Fibroblast of mammary gland (primary cell): ENCODE data around the gene ASPG.

Experiments
- DNase-seq: peaks from one replicate; pipeline ENCODE4 v3.0.0-alpha.2; 2010; ENCODE audit warnings: low read depth
- H3K4me3 ChIP-seq: 2 replicates; pipeline ENCODE4 v1.5.1; 2011; ENCODE audit warnings: low read depth, mild to moderate bottlenecking, low read length, moderate library complexity; ENCODE audit not compliant: control insufficient read depth
- TF ChIP-seq, protein P1 (sequence below): conservative IDR thresholded peaks from 2 replicates; pipeline ENCODE4 v1.5.1; 2011; ENCODE audit warnings: low read depth, low read length, inconsistent platforms; ENCODE audit not compliant: control insufficient read depth, insufficient read depth

The ASPG gene

GRCh38 chr14:104149278-104149595 is 63.7 kb downstream of the ASPG start:
- H3K4me3 ChIP-seq, result no peak overlapping the region
- DNase-seq, result no peak
- TF ChIP-seq, protein P1, sequence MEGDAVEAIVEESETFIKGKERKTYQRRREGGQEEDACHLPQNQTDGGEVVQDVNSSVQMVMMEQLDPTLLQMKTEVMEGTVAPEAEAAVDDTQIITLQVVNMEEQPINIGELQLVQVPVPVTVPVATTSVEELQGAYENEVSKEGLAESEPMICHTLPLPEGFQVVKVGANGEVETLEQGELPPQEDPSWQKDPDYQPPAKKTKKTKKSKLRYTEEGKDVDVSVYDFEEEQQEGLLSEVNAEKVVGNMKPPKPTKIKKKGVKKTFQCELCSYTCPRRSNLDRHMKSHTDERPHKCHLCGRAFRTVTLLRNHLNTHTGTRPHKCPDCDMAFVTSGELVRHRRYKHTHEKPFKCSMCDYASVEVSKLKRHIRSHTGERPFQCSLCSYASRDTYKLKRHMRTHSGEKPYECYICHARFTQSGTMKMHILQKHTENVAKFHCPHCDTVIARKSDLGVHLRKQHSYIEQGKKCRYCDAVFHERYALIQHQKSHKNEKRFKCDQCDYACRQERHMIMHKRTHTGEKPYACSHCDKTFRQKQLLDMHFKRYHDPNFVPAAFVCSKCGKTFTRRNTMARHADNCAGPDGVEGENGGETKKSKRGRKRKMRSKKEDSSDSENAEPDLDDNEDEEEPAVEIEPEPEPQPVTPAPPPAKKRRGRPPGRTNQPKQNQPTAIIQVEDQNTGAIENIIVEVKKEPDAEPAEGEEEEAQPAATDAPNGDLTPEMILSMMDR, result no peak

DNA sequence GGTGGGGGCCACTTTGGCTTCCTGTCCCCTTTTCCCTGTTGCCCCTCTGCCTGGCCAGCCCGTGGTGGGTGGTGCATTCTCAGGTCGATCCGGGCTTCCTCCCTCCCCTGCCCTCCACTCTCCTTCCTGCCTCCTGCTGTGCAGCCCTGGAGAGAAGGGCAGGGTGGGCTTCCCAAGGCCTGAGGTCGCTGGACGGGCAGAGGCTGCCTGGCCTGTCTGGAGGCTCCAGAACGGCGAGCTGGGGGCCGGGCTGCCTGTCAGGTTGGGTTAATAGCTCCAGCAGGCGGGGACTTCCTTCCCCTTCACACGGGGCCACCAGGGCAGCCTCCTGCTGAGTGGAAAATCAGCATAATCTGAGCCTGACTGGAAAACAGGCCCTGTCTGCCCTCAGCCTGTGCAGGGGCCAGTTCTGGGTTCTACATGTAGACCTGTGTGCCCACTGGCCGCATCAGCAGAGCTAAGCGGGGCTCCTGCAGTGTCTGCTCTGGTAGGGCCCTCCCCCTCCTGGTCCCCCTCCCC is 64.2 kb downstream of the ASPG start:
- DNase-seq, result no peak
- H3K4me3 ChIP-seq, result no peak overlapping the region
- TF ChIP-seq, protein P1, result no peak

GRCh38 chr14:104150136-104151025 is 64.9 kb downstream of the ASPG start:
- peak; percentile 52 for DNase-seq
- TF ChIP-seq, protein P1, result peak; percentile 29
- no peak overlapping the region for H3K4me3 ChIP-seq

- DNase-seq, result no peak
- TF ChIP-seq, protein P1, result no peak
- no peak overlapping the region for H3K4me3 ChIP-seq
These were observed 65.5 kb downstream of the ASPG start for GRCh38 chr14:104151026-104151381.

GRCh38 chr14:104151566-104152245 is 66.2 kb downstream of the ASPG start:
- DNase-seq, result no peak
- TF ChIP-seq, protein P1, result no peak
- no peak overlapping the region for H3K4me3 ChIP-seq

GRCh38 chr14:104152246-104152575 is 66.7 kb downstream of the ASPG start:
- no peak for DNase-seq
- TF ChIP-seq, protein P1, result no peak
- H3K4me3 ChIP-seq, result no peak overlapping the region
